Left colon (tissue), 2 donors: ENCODE results near the gene GNAL. TPM values are rescaled to one million over a fixed set of nuclear protein-coding genes. Genes with fewer than 3 reads are reported as not detected.

Experiments used
- ATAC-seq: fragments of 200-7000 bp; cut with Tn5 transposase; one replicate; pipeline ENCODE4 v1.9.1; 2020; ENCODE audit warnings: mild to moderate bottlenecking, moderate library complexity
- DNase-seq, 2 donors: peaks; one replicate each; pipeline ENCODE4 v3.0.0-alpha.2; 2020
- intact Hi-C, 2 donors: fragments of 100-400 bp; cut with DNase I in 1 of 2; cut with micrococcal nuclease in 1 of 2; formaldehyde crosslinking; loops; one replicate each; pipeline versions ENCODE4 v1.11.2 to v1.14.0; 2022; cut with DNase I, micrococcal nuclease
- total RNA-seq, 2 donors: library from RNA; stranded (reverse); fragmentation: NEBNext Ultra II Directional; extraction: Animal tissue kit (Norgen Biotek cat#: 25700); gene quantifications; one replicate each; pipeline ENCODE4 v1.2.1, GENCODE V29; 2021
- donor health status: DM: no; HTN: no; CAD: no.
- donor health status: DM: yes; HTN: yes; CAD: no.

The GNAL gene
- total RNA-seq, 2 donors from 2014 or later = 1.5 to 4.4 TPM

GRCh38 chr18:11750581-11751310, 61.7 kb downstream of the GNAL start:
- no peak for DNase-seq
- no peak for ATAC-seq
- intact Hi-C loops = no loop called here

GRCh38 chr18:11751341-11752115, 62.5 kb downstream of the GNAL start:
- intact Hi-C loops = no loop called here
- no peak for DNase-seq
- ATAC-seq = no peak

GRCh38 chr18:11752116-11752911, 63.2 kb downstream of the GNAL start:
- DNase-seq = no peak
- no peak for ATAC-seq
- intact Hi-C loops = no loop called here

GRCh38 chr18:11754979-11755378, 65.9 kb downstream of the GNAL start:
- ATAC-seq (no peak), DNase-seq (no peak)
- intact Hi-C loops = no loop called here

DNA sequence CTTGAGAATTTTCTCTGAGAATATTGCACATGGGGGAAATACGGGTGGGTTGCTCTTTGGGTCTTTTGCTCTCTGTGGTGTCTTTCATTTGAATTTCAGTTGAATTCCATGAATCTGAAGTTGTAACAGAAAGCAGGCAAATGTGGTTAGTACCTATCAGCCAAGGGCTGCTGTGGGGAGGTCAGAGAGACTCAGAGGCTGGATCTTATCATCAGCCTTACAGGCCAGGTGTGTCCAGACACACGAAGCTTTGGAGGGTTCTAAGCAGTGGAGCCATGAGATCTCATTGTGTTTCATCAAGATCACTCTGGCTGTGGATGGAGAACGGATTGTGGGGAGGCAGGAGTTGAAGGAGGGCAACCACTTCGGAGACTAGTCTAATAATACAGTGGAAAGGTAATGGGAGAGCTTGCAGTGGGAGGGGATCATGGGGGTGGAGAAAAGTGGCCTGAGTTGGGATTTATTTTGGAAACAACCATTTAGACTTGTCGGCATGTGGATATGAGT, 68.1 kb downstream of the GNAL start:
- DNase-seq (no peak), ATAC-seq (no peak)
- intact Hi-C loops = no loop called here

DNA sequence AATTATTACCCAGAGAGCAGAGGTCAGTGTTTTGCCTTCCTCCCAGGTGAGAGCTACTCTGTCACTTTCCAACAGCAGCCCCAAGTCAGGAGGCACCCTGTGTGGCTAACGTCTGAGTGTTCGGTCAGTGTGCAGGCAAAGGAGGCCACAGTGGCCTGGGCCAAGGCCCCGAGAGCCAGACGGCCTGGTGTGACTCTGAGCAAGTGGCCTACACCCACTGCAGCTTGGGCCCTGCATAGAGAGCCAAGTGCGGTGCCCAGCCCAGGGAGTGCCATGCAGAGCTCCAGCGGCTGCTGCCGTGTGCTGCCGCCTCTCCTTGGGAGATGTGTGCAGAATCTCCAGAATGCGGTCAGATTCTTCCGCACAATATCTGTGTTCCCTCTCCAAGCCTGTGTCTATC, 70.4 kb downstream of the GNAL start:
- DNase-seq (no peak), ATAC-seq (no peak)
- intact Hi-C loops = no loop called here

DNA sequence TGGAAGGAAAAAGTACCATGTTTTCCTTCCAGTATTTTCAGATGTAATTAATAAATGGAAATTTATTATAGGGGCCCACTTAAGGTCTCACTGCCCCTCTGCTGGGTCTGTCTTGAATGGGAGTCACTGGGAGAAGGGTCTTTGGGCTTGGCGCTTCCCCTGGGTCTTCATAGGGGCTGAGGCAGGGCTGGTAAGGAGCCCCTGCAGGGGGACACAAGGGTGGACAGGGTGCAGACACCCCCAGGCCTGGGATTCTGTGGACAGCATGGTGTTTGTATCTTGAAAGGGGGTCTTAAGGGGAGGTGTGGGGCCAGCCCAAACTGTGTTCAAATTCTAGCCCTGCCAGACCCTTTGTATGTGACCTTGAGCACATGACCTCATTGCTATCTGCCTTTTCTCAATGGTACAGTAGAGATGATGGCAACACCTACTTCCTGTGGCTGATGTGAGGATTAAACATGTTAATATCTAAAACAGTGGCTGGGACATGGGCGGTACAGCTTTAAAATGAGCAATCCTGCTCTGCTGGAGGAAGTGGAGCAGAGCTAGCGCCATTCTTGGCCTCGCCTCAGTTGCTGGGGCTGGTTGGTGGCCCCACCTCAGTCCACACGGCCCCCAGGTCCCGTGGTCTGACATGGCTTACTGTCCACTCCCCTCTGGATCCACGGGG, 71.6 kb downstream of the GNAL start:
- DNase-seq (no peak), ATAC-seq (no peak)
- intact Hi-C loops = no loop called here

- ATAC-seq (no peak), DNase-seq (no peak)
- intact Hi-C loops = no loop called here
These were observed 72.5 kb downstream of the GNAL start for GRCh38 chr18:11761553-11761952.

- DNase-seq (no peak), ATAC-seq (no peak)
- intact Hi-C loops = no loop called here
These were observed 73.4 kb downstream of the GNAL start for GRCh38 chr18:11762429-11762828.

DNA sequence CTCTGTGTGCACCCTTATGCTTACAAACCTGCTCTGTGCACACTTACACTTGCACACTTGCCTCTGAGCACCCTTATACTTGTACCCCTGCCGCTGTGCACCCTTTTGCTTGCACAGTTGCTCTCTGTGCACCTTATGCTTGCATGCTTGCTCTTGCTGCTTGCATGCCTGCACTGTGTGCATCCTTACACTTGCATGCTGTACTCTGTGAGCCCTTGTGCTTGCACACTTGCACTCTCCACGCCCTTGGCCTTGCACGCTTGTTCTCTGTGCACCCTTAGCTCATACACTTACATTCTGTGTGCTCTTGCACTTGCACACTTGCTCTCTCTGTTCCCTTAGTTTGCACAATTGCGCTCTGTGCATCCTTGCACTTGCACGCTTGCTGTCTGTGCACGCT, 78.3 kb downstream of the GNAL start:
- DNase-seq (no peak), ATAC-seq (no peak)
- intact Hi-C loops = no loop called here

- no peak for ATAC-seq
- intact Hi-C loops = no loop called here
These were observed 78.9 kb downstream of the GNAL start for GRCh38 chr18:11767935-11768334.

GRCh38 chr18:11775436-11776174, 86.5 kb downstream of the GNAL start:
- ATAC-seq (no peak), DNase-seq (no peak)
- intact Hi-C loops = no loop called here

More at GRCh38 chr18:11767935-11768334, 78.9 kb downstream of the GNAL start:
- no peak for DNase-seq

GRCh38 chr18:11780042-11780441, 91.0 kb downstream of the GNAL start:
- no peak for ATAC-seq
- no peak for DNase-seq
- intact Hi-C loops = no loop called here

DNA sequence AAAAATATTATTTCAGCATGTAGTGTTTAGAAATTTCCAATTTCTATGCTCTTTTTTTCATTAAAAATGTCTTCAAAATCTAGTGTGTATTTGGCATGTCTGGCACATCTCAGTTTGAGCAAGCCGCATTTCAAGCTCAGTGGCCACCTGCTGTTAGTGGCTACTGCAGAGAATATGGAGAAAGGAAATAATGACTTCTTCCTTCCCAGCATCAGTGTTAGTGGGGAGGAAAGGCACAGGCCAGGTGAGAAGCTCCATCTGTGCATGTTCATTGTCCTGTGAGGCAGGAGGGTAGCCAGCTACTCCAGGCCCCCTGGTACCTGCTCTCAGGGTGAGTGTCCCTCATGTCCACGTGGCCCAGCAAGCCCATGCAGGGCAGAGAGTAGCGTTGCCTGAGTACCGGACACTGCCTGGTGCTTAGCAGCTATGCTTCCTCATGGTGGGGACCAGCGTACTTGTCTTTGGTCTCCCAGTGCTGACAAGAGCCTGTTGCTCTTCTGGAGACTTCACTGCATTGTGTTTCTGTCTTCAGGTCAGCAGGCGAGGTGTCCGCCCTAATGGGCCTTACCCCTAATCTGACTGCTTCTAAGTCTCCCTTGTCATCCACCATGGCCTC, 94.8 kb downstream of the GNAL start:
- DNase-seq (no peak), ATAC-seq (no peak)
- intact Hi-C loops = no loop called here

DNA sequence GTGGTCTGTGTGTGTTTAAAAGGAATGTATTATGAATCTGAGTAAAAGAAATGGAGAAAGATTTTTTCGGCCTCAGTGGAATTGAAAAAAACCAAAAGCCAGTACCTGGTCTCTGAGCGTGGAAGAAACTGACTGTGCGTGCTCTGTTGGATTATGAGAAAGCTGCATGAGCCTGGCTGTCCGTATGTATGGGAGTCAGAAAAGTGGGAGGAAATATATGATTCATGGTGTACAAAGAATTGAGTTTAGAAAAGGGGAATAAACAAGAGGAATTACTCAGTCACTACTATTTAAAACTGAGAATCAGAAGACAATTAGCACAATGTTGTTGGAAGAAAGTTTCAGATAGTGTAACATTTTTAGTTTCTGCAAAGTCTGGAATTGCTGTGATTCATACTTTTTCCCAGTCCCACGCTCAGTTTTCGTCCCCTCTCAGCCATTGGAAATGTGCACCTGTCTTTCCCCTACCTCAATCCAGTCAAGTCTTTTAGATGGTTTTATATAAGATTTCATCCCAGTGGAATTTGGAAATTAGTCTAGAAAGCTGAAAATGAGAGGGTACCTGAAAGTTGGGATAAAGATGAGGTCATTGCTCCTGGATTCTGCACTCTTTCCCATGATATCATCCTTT, 95.7 kb downstream of the GNAL start:
- ATAC-seq (no peak), DNase-seq (no peak)
- intact Hi-C loops = no loop called here

DNA sequence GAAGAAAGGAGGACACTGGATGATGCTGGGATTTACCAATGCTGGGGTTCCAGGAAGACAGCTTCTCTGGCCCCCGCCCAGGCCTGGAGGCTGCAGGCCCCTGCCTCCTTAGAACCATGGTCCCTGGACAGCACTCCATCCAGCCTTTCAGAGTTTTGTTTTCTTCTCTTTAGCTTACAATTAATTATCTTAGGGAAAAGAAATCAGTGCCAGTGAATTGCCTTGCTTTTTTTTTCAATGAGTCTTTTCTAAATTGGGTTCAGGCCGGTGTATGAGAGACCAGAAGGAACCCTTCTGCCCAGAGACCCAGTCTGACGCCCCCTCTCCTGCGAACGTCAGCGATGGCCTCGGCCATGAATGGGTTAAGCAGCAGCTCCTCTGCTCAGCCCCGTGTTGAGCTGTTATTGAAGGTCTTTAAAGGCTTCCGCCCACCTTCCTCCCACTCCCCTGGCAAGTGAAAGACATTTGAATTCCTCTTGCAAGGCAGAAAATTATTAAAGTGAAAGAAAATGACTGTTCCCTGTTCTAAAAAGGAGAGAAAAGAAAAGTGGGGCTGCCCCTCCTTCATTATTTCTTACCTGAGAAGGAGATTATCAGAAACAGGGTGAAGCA, 96.5 kb downstream of the GNAL start:
- DNase-seq (no peak), ATAC-seq (no peak)
- intact Hi-C loops = no loop called here
